Dermis blood vessel endothelial cell (primary cell): Measurements from ENCODE around the gene MAMSTR. TPM values are rescaled to one million over a fixed set of nuclear protein-coding genes. Genes with fewer than 3 reads are reported as not detected.
A peak's percentile ranks its signal among the peaks of the same experiment; 100 is the strongest.
"Not testable (repeated sequence)": the region's sequence is repeated elsewhere in the genome, so short reads cannot be mapped to it uniquely, and the experiment has no call there.

ENCODE experiments used
- DNase-seq: peaks from one replicate; pipeline ENCODE4 v3.0.0; 2010
- total RNA-seq: library from RNA; depleted of rRNA; stranded (reverse); fragments of >200 nt; gene quantifications from 2 replicates; pipeline ENCODE4 v1.2.3, GENCODE V29; 2014

The MAMSTR gene
- total RNA-seq, 1 donor from 2014 or later: 0.51 TPM

GRCh38 chr19:48718711-48719231 is 754 bp downstream of the MAMSTR start:
- no peak for DNase-seq

- not testable (repeated sequence) for DNase-seq
Observed at GRCh38 chr19:48718106-48718505, 1.4 kb downstream of the MAMSTR start.

- DNase-seq: peak; percentile 31
Observed at GRCh38 chr19:48716562-48717291, 2.8 kb downstream of the MAMSTR start.

GRCh38 chr19:48715681-48716171 is 3.8 kb downstream of the MAMSTR start:
- DNase-seq: no peak

GRCh38 chr19:48714759-48715675 is 4.5 kb downstream of the MAMSTR start:
- DNase-seq: no peak

GRCh38 chr19:48713864-48714755 is 5.4 kb downstream of the MAMSTR start:
- peak; percentile 100 for DNase-seq

GRCh38 chr19:48713041-48713863 is 6.3 kb downstream of the MAMSTR start:
- peak; percentile 55 for DNase-seq

- no peak for DNase-seq
Observed at GRCh38 chr19:48711106-48711662, 8.3 kb downstream of the MAMSTR start.

- no peak for DNase-seq
Observed at GRCh38 chr19:48708471-48708870, 11.1 kb downstream of the MAMSTR start.

GRCh38 chr19:48705431-48705830 is 14.1 kb downstream of the MAMSTR start:
- DNase-seq: no peak

GRCh38 chr19:48703316-48703715 is 16.2 kb downstream of the MAMSTR start:
- no peak for DNase-seq

- DNase-seq: no peak
Observed at GRCh38 chr19:48702701-48703100, 16.8 kb downstream of the MAMSTR start.

- peak; percentile 40 for DNase-seq
Observed at GRCh38 chr19:48698046-48698445, 21.5 kb downstream of the MAMSTR start.

GRCh38 chr19:48696353-48697010 is 23.0 kb downstream of the MAMSTR start:
- DNase-seq: no peak

- no peak for DNase-seq
Observed at GRCh38 chr19:48695743-48696352, 23.7 kb downstream of the MAMSTR start, which contains the start of gene FUT2. Gene FUT2 (plus strand): TSS chr19:48695971. CDS start chr19:48702957, 6,986 bp downstream.

GRCh38 chr19:48693629-48694028 is 25.9 kb downstream of the MAMSTR start:
- not testable (repeated sequence) for DNase-seq

GRCh38 chr19:48689449-48689848 is 30.1 kb downstream of the MAMSTR start:
- no peak for DNase-seq

GRCh38 chr19:48687776-48688175 is 31.7 kb downstream of the MAMSTR start:
- no peak for DNase-seq

GRCh38 chr19:48686637-48687036 is 32.9 kb downstream of the MAMSTR start:
- not testable (repeated sequence) for DNase-seq

- no peak for DNase-seq
Observed at GRCh38 chr19:48686088-48686487, 33.4 kb downstream of the MAMSTR start.
